ENCODE results near the gene ELP6. TPM values are rescaled to one million over a fixed set of nuclear protein-coding genes. Genes with fewer than 3 reads are reported as not detected.
A peak's percentile ranks its signal among the peaks of the same experiment; 100 is the strongest.

Gene ELP6
- total and polyA plus RNA-seq, 9 of the 15 experiments (the other 6 are each of a cell fraction or from before 2014, with no cell fraction given) = 76.9 to 198 (median 83.3) TPM

GRCh38 chr3:47522082-47522987, 8.8 kb upstream of the ELP6 start (continued):
- TF ChIP-seq, protein P1, sequence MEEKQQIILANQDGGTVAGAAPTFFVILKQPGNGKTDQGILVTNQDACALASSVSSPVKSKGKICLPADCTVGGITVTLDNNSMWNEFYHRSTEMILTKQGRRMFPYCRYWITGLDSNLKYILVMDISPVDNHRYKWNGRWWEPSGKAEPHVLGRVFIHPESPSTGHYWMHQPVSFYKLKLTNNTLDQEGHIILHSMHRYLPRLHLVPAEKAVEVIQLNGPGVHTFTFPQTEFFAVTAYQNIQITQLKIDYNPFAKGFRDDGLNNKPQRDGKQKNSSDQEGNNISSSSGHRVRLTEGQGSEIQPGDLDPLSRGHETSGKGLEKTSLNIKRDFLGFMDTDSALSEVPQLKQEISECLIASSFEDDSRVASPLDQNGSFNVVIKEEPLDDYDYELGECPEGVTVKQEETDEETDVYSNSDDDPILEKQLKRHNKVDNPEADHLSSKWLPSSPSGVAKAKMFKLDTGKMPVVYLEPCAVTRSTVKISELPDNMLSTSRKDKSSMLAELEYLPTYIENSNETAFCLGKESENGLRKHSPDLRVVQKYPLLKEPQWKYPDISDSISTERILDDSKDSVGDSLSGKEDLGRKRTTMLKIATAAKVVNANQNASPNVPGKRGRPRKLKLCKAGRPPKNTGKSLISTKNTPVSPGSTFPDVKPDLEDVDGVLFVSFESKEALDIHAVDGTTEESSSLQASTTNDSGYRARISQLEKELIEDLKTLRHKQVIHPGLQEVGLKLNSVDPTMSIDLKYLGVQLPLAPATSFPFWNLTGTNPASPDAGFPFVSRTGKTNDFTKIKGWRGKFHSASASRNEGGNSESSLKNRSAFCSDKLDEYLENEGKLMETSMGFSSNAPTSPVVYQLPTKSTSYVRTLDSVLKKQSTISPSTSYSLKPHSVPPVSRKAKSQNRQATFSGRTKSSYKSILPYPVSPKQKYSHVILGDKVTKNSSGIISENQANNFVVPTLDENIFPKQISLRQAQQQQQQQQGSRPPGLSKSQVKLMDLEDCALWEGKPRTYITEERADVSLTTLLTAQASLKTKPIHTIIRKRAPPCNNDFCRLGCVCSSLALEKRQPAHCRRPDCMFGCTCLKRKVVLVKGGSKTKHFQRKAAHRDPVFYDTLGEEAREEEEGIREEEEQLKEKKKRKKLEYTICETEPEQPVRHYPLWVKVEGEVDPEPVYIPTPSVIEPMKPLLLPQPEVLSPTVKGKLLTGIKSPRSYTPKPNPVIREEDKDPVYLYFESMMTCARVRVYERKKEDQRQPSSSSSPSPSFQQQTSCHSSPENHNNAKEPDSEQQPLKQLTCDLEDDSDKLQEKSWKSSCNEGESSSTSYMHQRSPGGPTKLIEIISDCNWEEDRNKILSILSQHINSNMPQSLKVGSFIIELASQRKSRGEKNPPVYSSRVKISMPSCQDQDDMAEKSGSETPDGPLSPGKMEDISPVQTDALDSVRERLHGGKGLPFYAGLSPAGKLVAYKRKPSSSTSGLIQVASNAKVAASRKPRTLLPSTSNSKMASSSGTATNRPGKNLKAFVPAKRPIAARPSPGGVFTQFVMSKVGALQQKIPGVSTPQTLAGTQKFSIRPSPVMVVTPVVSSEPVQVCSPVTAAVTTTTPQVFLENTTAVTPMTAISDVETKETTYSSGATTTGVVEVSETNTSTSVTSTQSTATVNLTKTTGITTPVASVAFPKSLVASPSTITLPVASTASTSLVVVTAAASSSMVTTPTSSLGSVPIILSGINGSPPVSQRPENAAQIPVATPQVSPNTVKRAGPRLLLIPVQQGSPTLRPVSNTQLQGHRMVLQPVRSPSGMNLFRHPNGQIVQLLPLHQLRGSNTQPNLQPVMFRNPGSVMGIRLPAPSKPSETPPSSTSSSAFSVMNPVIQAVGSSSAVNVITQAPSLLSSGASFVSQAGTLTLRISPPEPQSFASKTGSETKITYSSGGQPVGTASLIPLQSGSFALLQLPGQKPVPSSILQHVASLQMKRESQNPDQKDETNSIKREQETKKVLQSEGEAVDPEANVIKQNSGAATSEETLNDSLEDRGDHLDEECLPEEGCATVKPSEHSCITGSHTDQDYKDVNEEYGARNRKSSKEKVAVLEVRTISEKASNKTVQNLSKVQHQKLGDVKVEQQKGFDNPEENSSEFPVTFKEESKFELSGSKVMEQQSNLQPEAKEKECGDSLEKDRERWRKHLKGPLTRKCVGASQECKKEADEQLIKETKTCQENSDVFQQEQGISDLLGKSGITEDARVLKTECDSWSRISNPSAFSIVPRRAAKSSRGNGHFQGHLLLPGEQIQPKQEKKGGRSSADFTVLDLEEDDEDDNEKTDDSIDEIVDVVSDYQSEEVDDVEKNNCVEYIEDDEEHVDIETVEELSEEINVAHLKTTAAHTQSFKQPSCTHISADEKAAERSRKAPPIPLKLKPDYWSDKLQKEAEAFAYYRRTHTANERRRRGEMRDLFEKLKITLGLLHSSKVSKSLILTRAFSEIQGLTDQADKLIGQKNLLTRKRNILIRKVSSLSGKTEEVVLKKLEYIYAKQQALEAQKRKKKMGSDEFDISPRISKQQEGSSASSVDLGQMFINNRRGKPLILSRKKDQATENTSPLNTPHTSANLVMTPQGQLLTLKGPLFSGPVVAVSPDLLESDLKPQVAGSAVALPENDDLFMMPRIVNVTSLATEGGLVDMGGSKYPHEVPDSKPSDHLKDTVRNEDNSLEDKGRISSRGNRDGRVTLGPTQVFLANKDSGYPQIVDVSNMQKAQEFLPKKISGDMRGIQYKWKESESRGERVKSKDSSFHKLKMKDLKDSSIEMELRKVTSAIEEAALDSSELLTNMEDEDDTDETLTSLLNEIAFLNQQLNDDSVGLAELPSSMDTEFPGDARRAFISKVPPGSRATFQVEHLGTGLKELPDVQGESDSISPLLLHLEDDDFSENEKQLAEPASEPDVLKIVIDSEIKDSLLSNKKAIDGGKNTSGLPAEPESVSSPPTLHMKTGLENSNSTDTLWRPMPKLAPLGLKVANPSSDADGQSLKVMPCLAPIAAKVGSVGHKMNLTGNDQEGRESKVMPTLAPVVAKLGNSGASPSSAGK (IDR thresholded peaks at IDR 0.05) = peak; percentile 99
- peak; percentile 87 for TF ChIP-seq NBN (IDR thresholded peaks at IDR 0.05; ENCODE audit: low read depth)
- peak; percentile 23 to 73; a peak in 2 of 4 replicates for TF ChIP-seq FOXA3 (CRISPR knock-in tag; conservative IDR thresholded peaks at IDR 0.05 in 1 of 2, IDR thresholded peaks at IDR 0.05 in 1 of 2)
- 0 out of 2 replicates have a peak, but pooled peaks have one; percentile 46 for TF ChIP-seq ERF (CRISPR knock-in tag; IDR thresholded peaks at IDR 0.05)
- TF ChIP-seq EHMT2 (IDR thresholded peaks at IDR 0.05) = 0 out of 2 replicates have a peak, but pooled peaks have one; percentile 15
- peak; percentile 75 for TF ChIP-seq E2F8 (IDR thresholded peaks at IDR 0.05; ENCODE audit: low read depth, partially characterized antibody)
- TF ChIP-seq ARID2 (IDR thresholded peaks at IDR 0.05) = peak; percentile 96
- TF ChIP-seq, protein P2, sequence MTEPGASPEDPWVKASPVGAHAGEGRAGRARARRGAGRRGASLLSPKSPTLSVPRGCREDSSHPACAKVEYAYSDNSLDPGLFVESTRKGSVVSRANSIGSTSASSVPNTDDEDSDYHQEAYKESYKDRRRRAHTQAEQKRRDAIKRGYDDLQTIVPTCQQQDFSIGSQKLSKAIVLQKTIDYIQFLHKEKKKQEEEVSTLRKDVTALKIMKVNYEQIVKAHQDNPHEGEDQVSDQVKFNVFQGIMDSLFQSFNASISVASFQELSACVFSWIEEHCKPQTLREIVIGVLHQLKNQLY (CRISPR knock-in tag; conservative IDR thresholded peaks at IDR 0.05) = no peak
- TF ChIP-seq ZNF316 (IDR thresholded peaks at IDR 0.05) = no peak
- TF ChIP-seq CBFA2T2 (conservative IDR thresholded peaks at IDR 0.05) = peak; percentile 32; the same call in 1 of the 2 replicates
